GM06990 (cell line): ENCODE data around the gene HSDL1.

Source experiments
- DNase-seq: peaks from one replicate; pipeline ENCODE4 v3.0.0-alpha.2; 2011; ENCODE audit not compliant: insufficient read length; ENCODE audit errors: extremely low read depth
- H3K27me3 ChIP-seq: replicated peaks from 2 replicates; pipeline ENCODE4 v1.6.0; 2011; ENCODE audit warnings: low read length; ENCODE audit not compliant: control insufficient read depth, insufficient read depth
- H3K36me3 ChIP-seq: 2 replicates; pipeline ENCODE4 v1.5.1; 2011; ENCODE audit warnings: low read length; ENCODE audit not compliant: control insufficient read depth, insufficient read depth
- H3K4me3 ChIP-seq: replicated peaks from 2 replicates; pipeline ENCODE4 v1.5.1; 2011; ENCODE audit warnings: low read depth, mild to moderate bottlenecking, control low read depth, low read length
- CTCF ChIP-seq: IDR thresholded peaks from 2 replicates; pipeline ENCODE4 v1.5.1; 2011; ENCODE audit warnings: low read length, control low read depth, mild to moderate bottlenecking, inconsistent platforms; ENCODE audit not compliant: insufficient read depth, poor library complexity, severe bottlenecking

HSDL1 gene

GRCh38 chr16:84139628-84140258, 5.2 kb downstream of the HSDL1 start:
- no peaks in the 10 kb centered on the region for H3K27me3 ChIP-seq
- no peak overlapping the region for H3K4me3 ChIP-seq
- no peak for TF ChIP-seq CTCF
- no peaks in the 10 kb centered on the region for H3K36me3 ChIP-seq
- no peak for DNase-seq

DNA sequence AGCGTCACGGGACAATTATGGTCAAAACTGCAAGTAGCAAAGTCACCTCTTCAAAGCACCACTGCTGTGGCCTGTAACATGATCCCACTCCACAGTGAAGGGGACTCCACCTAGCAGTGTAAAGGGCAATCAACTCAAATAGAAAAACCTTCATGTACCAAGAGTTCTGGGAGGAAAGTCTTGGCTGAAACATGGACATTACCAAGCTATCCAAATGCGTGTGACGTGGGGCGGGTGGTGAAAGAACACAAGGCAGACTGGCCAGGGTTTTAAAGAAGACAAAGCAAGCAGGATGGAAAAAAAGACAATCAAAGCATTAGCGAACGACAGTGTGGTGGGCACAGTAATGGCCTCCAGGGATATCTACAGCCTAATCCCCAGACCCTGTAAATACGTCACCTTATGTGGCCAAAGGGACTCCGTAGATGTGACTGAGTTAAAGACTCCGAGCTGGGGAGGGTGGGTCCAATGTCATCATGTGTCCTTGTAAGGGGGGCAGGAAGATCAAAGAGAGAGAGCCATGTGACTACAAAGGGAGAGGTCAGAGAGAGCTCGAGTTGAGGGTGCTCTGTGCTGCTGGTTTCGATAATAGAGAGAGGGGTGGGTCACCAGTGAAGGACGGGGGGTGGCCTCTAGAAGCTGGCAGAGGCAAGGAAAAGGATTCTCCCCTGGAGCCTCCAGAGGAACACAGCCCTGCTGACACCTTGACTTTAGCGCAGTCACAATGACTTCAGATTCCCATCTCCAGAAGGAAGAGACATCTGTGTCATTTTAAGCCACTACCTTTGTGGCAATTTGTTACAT, 6.0 kb downstream of the HSDL1 start:
- DNase-seq: no peak
- H3K4me3 ChIP-seq: no peak overlapping the region
- H3K36me3 ChIP-seq: no peaks in the 10 kb centered on the region
- TF ChIP-seq CTCF: no peak
- H3K27me3 ChIP-seq: no peaks in the 10 kb centered on the region

DNA sequence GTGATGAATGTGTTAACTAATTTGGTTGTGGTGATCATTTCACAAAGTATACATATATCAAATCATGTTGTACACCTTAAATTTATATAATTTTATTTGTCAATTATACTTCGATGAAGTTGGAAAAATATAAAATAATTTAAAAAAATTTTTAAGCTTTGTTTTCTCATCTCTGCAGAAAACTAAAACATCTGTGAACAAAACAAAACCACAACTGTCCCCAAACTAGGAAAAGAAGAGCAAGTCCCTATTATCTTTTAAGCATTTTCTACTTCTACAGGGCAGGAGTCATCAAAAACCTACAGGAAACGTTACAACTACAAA, 6.5 kb downstream of the HSDL1 start:
- no peak overlapping the region for H3K4me3 ChIP-seq
- DNase-seq: no peak

GRCh38 chr16:84137769-84138357, 7.1 kb downstream of the HSDL1 start:
- Histone ChIP-seq H3K4me3 (no peak overlapping the region), H3K27me3 (no peaks in the 10 kb centered on the region), H3K36me3 (no peaks in the 10 kb centered on the region)
- no peak for DNase-seq
- no peak for TF ChIP-seq CTCF

More for the DNA sequence above, 6.5 kb downstream of the HSDL1 start:
- TF ChIP-seq CTCF: no peak
- no peaks in the 10 kb centered on the region for H3K27me3 ChIP-seq
- no peaks in the 10 kb centered on the region for H3K36me3 ChIP-seq

- DNase-seq: no peak
- H3K27me3 ChIP-seq: no peaks in the 10 kb centered on the region
- H3K36me3 ChIP-seq: no peaks in the 10 kb centered on the region
- no peak for TF ChIP-seq CTCF
- H3K4me3 ChIP-seq: no peak overlapping the region
Measured at GRCh38 chr16:84137287-84137686, 7.7 kb downstream of the HSDL1 start.
